HT-29 (cell line): ENCODE data around the gene MAN1A2. TPM values are rescaled to one million over a fixed set of nuclear protein-coding genes. Genes with fewer than 3 reads are reported as not detected.

ENCODE experiments used
- DNase-seq: peaks from one replicate; pipeline ENCODE4 v3.0.0-alpha.2; 2015; ENCODE audit warnings: low spot score
- total RNA-seq: library from RNA; depleted of rRNA; stranded (reverse); fragments of >200 nt; shearing (Covaris generic); gene quantifications from 2 replicates; pipeline ENCODE4 v1.2.3, GENCODE V29; 2014

MAN1A2 gene
- total RNA-seq, 1 experiment from 2014 or later, result 20.4 TPM

GRCh38 chr1:117493906-117494305, 126.7 kb downstream of the MAN1A2 start:
- DNase-seq, result no peak

- DNase-seq, result no peak
These were observed 127.8 kb downstream of the MAN1A2 start for GRCh38 chr1:117495068-117495467.

GRCh38 chr1:117499071-117499470, 131.8 kb downstream of the MAN1A2 start:
- no peak for DNase-seq

GRCh38 chr1:117500584-117500983, 133.3 kb downstream of the MAN1A2 start:
- no peak for DNase-seq

GRCh38 chr1:117501281-117501680, 134.0 kb downstream of the MAN1A2 start:
- no peak for DNase-seq

GRCh38 chr1:117511273-117511672, 144.0 kb downstream of the MAN1A2 start:
- DNase-seq, result no peak

GRCh38 chr1:117512728-117513321, 145.6 kb downstream of the MAN1A2 start:
- DNase-seq, result peak; percentile 49

- DNase-seq, result no peak
These were observed 155.9 kb downstream of the MAN1A2 start for GRCh38 chr1:117523111-117523510.

- DNase-seq, result no peak
These were observed 159.8 kb downstream of the MAN1A2 start for GRCh38 chr1:117527074-117527473.

- no peak for DNase-seq
These were observed 160.4 kb downstream of the MAN1A2 start for GRCh38 chr1:117527566-117528102.

GRCh38 chr1:117529683-117530082, 162.4 kb downstream of the MAN1A2 start:
- no peak for DNase-seq

- DNase-seq, result no peak
These were observed 164.0 kb downstream of the MAN1A2 start for GRCh38 chr1:117531222-117531621.

- DNase-seq, result peak; percentile 67
These were observed 167.8 kb downstream of the MAN1A2 start for GRCh38 chr1:117534995-117535467.

GRCh38 chr1:117535821-117536220, 168.6 kb downstream of the MAN1A2 start:
- DNase-seq, result no peak

GRCh38 chr1:117537291-117537920, 170.2 kb downstream of the MAN1A2 start:
- peak; percentile 70 for DNase-seq

- DNase-seq, result no peak
These were observed 173.3 kb downstream of the MAN1A2 start for GRCh38 chr1:117540532-117540931.

- no peak for DNase-seq
These were observed 173.8 kb downstream of the MAN1A2 start for GRCh38 chr1:117541003-117541402.

GRCh38 chr1:117541585-117541984, 174.3 kb downstream of the MAN1A2 start:
- DNase-seq, result no peak

GRCh38 chr1:117544509-117545109, 177.4 kb downstream of the MAN1A2 start:
- no peak for DNase-seq

GRCh38 chr1:117546467-117546866, 179.2 kb downstream of the MAN1A2 start:
- DNase-seq, result no peak

GRCh38 chr1:117553471-117553870, 186.2 kb downstream of the MAN1A2 start:
- DNase-seq, result no peak

- DNase-seq, result no peak
These were observed 188.6 kb downstream of the MAN1A2 start for GRCh38 chr1:117555806-117556205.

- DNase-seq, result no peak
These were observed 189.1 kb downstream of the MAN1A2 start for GRCh38 chr1:117556341-117556740.
